SU-DHL-6 (cell line): Measurements from ENCODE around the gene C17orf107.

Source experiments
- H2AFZ ChIP-seq: fragments of 200-600 bp; sonication (generic); 2 replicates; pipeline ENCODE4 v1.6.1; 2014; ENCODE audit warnings: low read depth, mild to moderate bottlenecking, moderate library complexity, mixed read lengths, antibody characterized with exemption, low read length; ENCODE audit not compliant: severe bottlenecking
- H3F3A ChIP-seq: fragments of 200-600 bp; shearing (Covaris generic); 2 replicates; pipeline ENCODE4 v1.6.0; 2016; ENCODE audit warnings: antibody characterized with exemption, mild to moderate bottlenecking; ENCODE audit not compliant: insufficient read depth
- H3K27ac ChIP-seq: fragments of 200-600 bp; sonication (generic); 2 replicates; pipeline ENCODE4 v1.5.1; 2016; ENCODE audit warnings: low read depth, mild to moderate bottlenecking, low read length, moderate library complexity, mixed read lengths
- H3K27me3 ChIP-seq: fragments of 200-600 bp; sonication (generic), shearing (Covaris generic); 2 replicates; pipeline ENCODE4 v1.6.0; 2014; ENCODE audit warnings: mild to moderate bottlenecking, low read length
- H3K36me3 ChIP-seq: fragments of 200-600 bp; sonication (generic); 2 replicates; pipeline ENCODE4 v1.6.1; 2014; ENCODE audit warnings: mild to moderate bottlenecking, low read length, mixed read lengths
- H3K4me2 ChIP-seq: fragments of 300-600, 200-600 bp; shearing (Covaris generic), sonication (generic); 2 replicates; pipeline ENCODE4 v1.6.0; 2014; ENCODE audit warnings: low read length, low read depth, mild to moderate bottlenecking; ENCODE audit not compliant: poor library complexity, severe bottlenecking
- H3K4me3 ChIP-seq: fragments of 200-600 bp; sonication (generic); 2 replicates; pipeline ENCODE4 v1.5.1; 2014; ENCODE audit warnings: antibody characterized with exemption, low read length, mild to moderate bottlenecking, mixed read lengths; ENCODE audit not compliant: insufficient read depth, poor library complexity, severe bottlenecking
- H3K79me2 ChIP-seq: fragments of 200-600 bp; sonication (generic); 2 replicates; pipeline ENCODE4 v1.6.1; 2014; ENCODE audit warnings: mild to moderate bottlenecking, low read length, moderate library complexity; ENCODE audit not compliant: insufficient read depth
- H3K9ac ChIP-seq: fragments of 200-600 bp; sonication (generic); 2 replicates; pipeline ENCODE4 v1.7.0; 2014; ENCODE audit warnings: mild to moderate bottlenecking, low read length
- H3K9me2 ChIP-seq: fragments of 200-600 bp; sonication (generic); replicated peaks from 2 replicates; pipeline ENCODE4 v1.6.1; 2014; ENCODE audit warnings: low read length; ENCODE audit not compliant: insufficient read depth
- H3K9me3 ChIP-seq: fragments of 200-600 bp; sonication (generic); 2 replicates; pipeline ENCODE4 v1.6.1; 2014; ENCODE audit warnings: low read length, mixed read lengths; ENCODE audit not compliant: insufficient read depth
- H4K20me1 ChIP-seq: fragments of 200-600 bp; sonication (generic); 2 replicates; pipeline ENCODE4 v1.6.1; 2014; ENCODE audit warnings: low read depth, mild to moderate bottlenecking, antibody characterized with exemption, low read length, moderate library complexity, mixed read lengths
- CTCF ChIP-seq: fragments of 200-600 bp; sonication (generic); IDR thresholded peaks from one replicate; pipeline ENCODE4 v1.5.1; 2017; ENCODE audit warnings: antibody characterized with exemption, mild to moderate bottlenecking, low read length, moderate library complexity; ENCODE audit not compliant: insufficient read depth, poor library complexity, severe bottlenecking
- EZH2phosphoT487 ChIP-seq: fragments of 200-600 bp; sonication (generic), shearing (Covaris generic); conservative IDR thresholded peaks from 2 replicates; pipeline ENCODE4 v1.6.1; 2018; ENCODE audit warnings: mild to moderate bottlenecking, antibody characterized with exemption, low read length, moderate library complexity, mixed read lengths

C17orf107 gene

GRCh38 chr17:4870855-4871254 is 28.5 kb upstream of the C17orf107 start:
- Histone ChIP-seq H3K4me2 (no peak overlapping the region), H3K9me2 (no peaks in the 10 kb centered on the region), H3K27me3 (no peaks in the 10 kb centered on the region), H3K27ac (no peak overlapping the region), H3F3A (no peaks in the 10 kb centered on the region), H4K20me1 (no peaks in the 10 kb centered on the region), H2AFZ (no peak overlapping the region), H3K36me3 (no peaks in the 10 kb centered on the region), H3K9ac (no peak overlapping the region), H3K79me2 (peaks cover 4% of the 10 kb centered on the region; the same call in 1 of the 2 replicates), H3K4me3 (no peak overlapping the region), H3K9me3 (no peaks in the 10 kb centered on the region)
- TF ChIP-seq EZH2phosphoT487 = no peak
- TF ChIP-seq CTCF = no peak

GRCh38 chr17:4872786-4873185 is 26.6 kb upstream of the C17orf107 start:
- no peaks in the 10 kb centered on the region for H3F3A ChIP-seq
- H3K79me2 ChIP-seq = peaks cover 4% of the 10 kb centered on the region; the same call in 1 of the 2 replicates
- no peaks in the 10 kb centered on the region for H3K9me3 ChIP-seq
- no peak overlapping the region for H3K9ac ChIP-seq
- no peak overlapping the region for H3K4me2 ChIP-seq
- H3K4me3 ChIP-seq = no peak overlapping the region
- H3K27me3 ChIP-seq = no peaks in the 10 kb centered on the region
- no peaks in the 10 kb centered on the region for H3K36me3 ChIP-seq
- no peak overlapping the region for H3K27ac ChIP-seq
- H2AFZ ChIP-seq = no peak overlapping the region
- TF ChIP-seq EZH2phosphoT487 (no peak), CTCF (no peak)
- no peaks in the 10 kb centered on the region for H4K20me1 ChIP-seq
- H3K9me2 ChIP-seq = no peaks in the 10 kb centered on the region

- TF ChIP-seq CTCF (no peak), EZH2phosphoT487 (no peak)
- no peak overlapping the region for H2AFZ ChIP-seq
- H4K20me1 ChIP-seq = no peaks in the 10 kb centered on the region
Measured at GRCh38 chr17:4877089-4877488, 22.2 kb upstream of the C17orf107 start.

More at GRCh38 chr17:4877089-4877488, 22.2 kb upstream of the C17orf107 start:
- no peaks in the 10 kb centered on the region for H3F3A ChIP-seq
- H3K36me3 ChIP-seq = no peaks in the 10 kb centered on the region
- H3K9me3 ChIP-seq = no peaks in the 10 kb centered on the region
- no peak overlapping the region for H3K9ac ChIP-seq
- no peaks in the 10 kb centered on the region for H3K9me2 ChIP-seq
- H3K4me3 ChIP-seq = no peak overlapping the region
- no peak overlapping the region for H3K4me2 ChIP-seq
- H3K79me2 ChIP-seq = no peaks in the 10 kb centered on the region; the same call in 1 of the 2 replicates
- H3K27ac ChIP-seq = no peak overlapping the region
- H3K27me3 ChIP-seq = no peaks in the 10 kb centered on the region
